GM12878 (cell line): Measurements from ENCODE around the gene BIN1. TPM values are rescaled to one million over a fixed set of nuclear protein-coding genes. Genes with fewer than 3 reads are reported as not detected.

Experiments used
- ATAC-seq: fragments of 200-7000 bp; cut with Tn5 transposase; 3 replicates; pipeline ENCODE4 v1.9.1; 2020; ENCODE audit warnings: mild to moderate bottlenecking, moderate library complexity
- BruUV-seq: library from RNA; stranded (reverse); fragments of 400-500 nt; replicated peaks from 2 replicates; lab custom pipeline; 2021; lab: Mats Ljungman, UMichigan
- CTCF ChIA-PET: fragments of 300-600 bp; sonication (Branson Sonifier 250); formaldehyde crosslinking; extraction: SDS; loops from one replicate; lab custom pipeline; 2021; ENCODE audit warnings: inconsistent platforms; lab: Yijun Ruan, JAX
- POLR2A ChIA-PET: fragments of 350-600 bp; formaldehyde crosslinking; extraction: SDS; loops from one replicate; lab custom pipeline; 2021; ENCODE audit warnings: inconsistent platforms; lab: Charles Lee
- RAD21 ChIA-PET: fragments of 300-600 bp; sonication (Branson Sonifier 250); formaldehyde crosslinking; loops from one replicate; lab custom pipeline; 2023; ENCODE audit warnings: antibody characterized with exemption; ENCODE audit not compliant: unreplicated experiment; lab: Charles Lee
- SMC1A ChIA-PET: fragments of 300-600 bp; sonication (Branson Sonifier 250); formaldehyde crosslinking; loops from one replicate; lab custom pipeline; 2023; ENCODE audit not compliant: unreplicated experiment, uncharacterized antibody; lab: Charles Lee
- DNase-seq: peaks from one replicate; pipeline ENCODE4 v3.0.0-alpha.2; 2011; ENCODE audit warnings: low read depth, low spot score
- FAIRE-seq: peaks from 3 replicates; lab custom pipeline; 2011; peaks lifted over from hg19 to GRCh38; lab: Jason Lieb, UNC
- H2AFZ ChIP-seq: 2 replicates; pipeline ENCODE4 v1.6.0; 2011; ENCODE audit warnings: low read depth, low read length, control low read depth; ENCODE audit not compliant: control insufficient read depth
- H3K27ac ChIP-seq: 2 replicates; pipeline ENCODE4 v1.5.1; 2011; ENCODE audit warnings: control low read depth; ENCODE audit not compliant: control insufficient read depth, insufficient read depth
- H3K27me3 ChIP-seq, 2 experiments: replicated peaks in 1 of 2; 2 replicates each; pipeline versions ENCODE4 v1.6.0 to v1.6.1; 2011; ENCODE audit warnings: low read length in 1 of 2; ENCODE audit not compliant: control insufficient read depth in 2 of 2, insufficient read depth in 2 of 2
- H3K36me3 ChIP-seq, 2 experiments: 2 replicates each; pipeline ENCODE4 v1.5.1; 2011; ENCODE audit warnings: low read length in 1 of 2; ENCODE audit not compliant: control insufficient read depth in 2 of 2, insufficient read depth in 2 of 2
- H3K4me1 ChIP-seq: 2 replicates; pipeline ENCODE4 v1.6.1; 2011; ENCODE audit warnings: mild to moderate bottlenecking, low read length, moderate library complexity, mixed read lengths; ENCODE audit not compliant: control insufficient read depth, insufficient read depth
- H3K4me2 ChIP-seq: 2 replicates; pipeline ENCODE4 v1.6.0; 2011; ENCODE audit warnings: control low read depth; ENCODE audit not compliant: control insufficient read depth, insufficient read depth
- H3K4me3 ChIP-seq: fragments of 200-600 bp; sonication (generic); 2 replicates; pipeline ENCODE4 v1.5.1; 2016
- H3K79me2 ChIP-seq: 2 replicates; pipeline ENCODE4 v1.6.0; 2011; ENCODE audit warnings: low read length; ENCODE audit not compliant: control insufficient read depth, insufficient read depth
- H3K9ac ChIP-seq: 2 replicates; pipeline ENCODE4 v1.8.0; 2011; ENCODE audit warnings: low read length, control low read depth, mixed read lengths; ENCODE audit not compliant: control insufficient read depth, insufficient read depth
- H3K9me3 ChIP-seq: replicated peaks from 3 replicates; pipeline ENCODE4 v1.5.1; 2011; ENCODE audit warnings: mild to moderate bottlenecking, low read length; ENCODE audit not compliant: control insufficient read depth, insufficient read depth
- H4K20me1 ChIP-seq: 2 replicates; pipeline ENCODE4 v1.6.0; 2011; ENCODE audit not compliant: control insufficient read depth, insufficient read depth
- BCL11A ChIP-seq: IDR thresholded peaks from 2 replicates; pipeline ENCODE4 v1.6.1; 2011; ENCODE audit warnings: low read depth, low read length
- ESRRA ChIP-seq: IDR thresholded peaks from 2 replicates; pipeline ENCODE4 v1.6.1; 2012; ENCODE audit warnings: mild to moderate bottlenecking, low read length, improper control_type of control experiment
- IRF3 ChIP-seq: fragments of 450-650 bp; IDR thresholded peaks from 2 replicates; pipeline ENCODE4 v1.6.1; 2014; ENCODE audit warnings: mild to moderate bottlenecking
- NR2F1 ChIP-seq: fragments of 450-650 bp; conservative IDR thresholded peaks from 2 replicates; pipeline ENCODE4 v1.6.1; 2017; ENCODE audit warnings: mild to moderate bottlenecking
- ZNF274 ChIP-seq: IDR thresholded peaks from one replicate; pipeline ENCODE4 v1.8.0; 2011; ENCODE audit not compliant: insufficient read length, insufficient read depth
- ZNF622 ChIP-seq: fragments of 450-650 bp; IDR thresholded peaks from 2 replicates; pipeline ENCODE4 v1.6.1; 2017; ENCODE audit warnings: mild to moderate bottlenecking, inconsistent platforms
- WGBS: methylation state at CpG from one replicate; pipeline ENCODE4 v1.1.6; 2016; ENCODE audit warnings: low lambda C conversion rate; ENCODE audit not compliant: insufficient replicate concordance, insufficient coverage; ENCODE audit errors: missing lambda C conversion rate; 5-methylcytosine and 5-hydroxymethylcytosine counted together
- in situ Hi-C: fragments of 300-500 bp; cut with MboI; formaldehyde crosslinking; loops from 9 replicates; pipeline ENCODE4 v1.14.3; 2018; ENCODE audit warnings: mixed read lengths
- intact Hi-C: fragments of 100-400 bp; cut with micrococcal nuclease; formaldehyde crosslinking; loops from one replicate; pipeline ENCODE4 v1.14.2; 2022; ENCODE audit not compliant: unreplicated experiment
- polyA plus RNA-seq, 11 experiments: library from polyadenylated mRNA; depleted of rRNA in 4 of 11; unstranded in 6 of 11; stranded (reverse) in 5 of 11; fragments of >200 nt; fragmentation: Nextera tagmentation in 4 of 11; fragmentation: Illumina TruSeq in 1 of 11; extraction: Ambion mirVana in 4 of 11; extraction: Trizol in 1 of 11; gene quantifications; 1 replicate in 1 of 11; 2 replicates in 10 of 11; pipeline versions ENCODE4 v1.2.1 to v1.2.3, GENCODE V29; 2011 to 2016; ENCODE audit warnings: inconsistent platforms in 2 of 11, missing spikeins in 2 of 11, low read depth in 1 of 11
- total RNA-seq, 4 experiments: library from RNA; depleted of rRNA in 3 of 4; stranded (reverse); fragments of >200 nt in 3 of 4; fragmentation: Illumina TruSeq in 1 of 4; extraction: Trizol in 1 of 4; gene quantifications; 2 replicates each; pipeline versions ENCODE4 v1.2.1 to v1.2.3, GENCODE V29; 2013 to 2021
- TF ChIP-seq, protein P1 (sequence below), 3 experiments: IDR thresholded peaks in 2 of 3; conservative IDR thresholded peaks in 1 of 3; 2 replicates each; pipeline ENCODE4 v1.5.1; 2011; ENCODE audit warnings: low read depth in 3 of 3, low read length in 3 of 3, mild to moderate bottlenecking in 3 of 3, control low read depth in 2 of 3, moderate library complexity in 2 of 3, inconsistent platforms in 1 of 3, mixed read lengths in 1 of 3; ENCODE audit not compliant: control insufficient read depth in 2 of 3, insufficient read depth in 1 of 3; ENCODE audit errors: extremely low read depth in 1 of 3

Gene BIN1
- total and polyA plus RNA-seq, 10 of the 15 experiments (the other 5 are each of a cell fraction or from before 2014, with no cell fraction given) = 0.32 to 21.3 (median 11.2) TPM

DNA sequence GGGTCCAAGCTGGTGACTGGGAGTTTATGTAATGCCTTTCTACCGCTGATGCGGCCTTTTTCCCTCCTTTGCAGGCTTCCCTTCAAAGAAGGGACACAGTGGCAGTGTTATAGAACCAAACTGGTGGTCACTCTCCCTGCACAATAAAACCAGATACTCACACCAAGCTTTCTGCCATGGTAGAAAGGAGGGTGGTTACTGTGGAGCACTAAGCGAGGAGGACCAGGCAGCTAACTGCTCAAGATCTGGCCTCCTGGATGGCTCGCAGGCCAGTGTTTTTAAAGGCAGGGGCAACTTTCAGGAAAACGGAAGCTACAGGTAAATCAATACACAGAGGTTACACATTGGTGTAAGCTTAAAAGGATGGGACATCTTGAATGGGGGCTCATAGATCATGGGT is 89.4 kb downstream of the BIN1 start:
- no peak for DNase-seq
- Histone ChIP-seq H3K36me3 (no peaks in the 10 kb centered on the region), H3K4me2 (no peak overlapping the region), H2AFZ (no peak overlapping the region), H3K79me2 (no peaks in the 10 kb centered on the region), H4K20me1 (no peaks in the 10 kb centered on the region), H3K9me3 (no peaks in the 10 kb centered on the region), H3K4me3 (no peak overlapping the region), H3K27ac (no peak overlapping the region), H3K9ac (no peak overlapping the region), H3K4me1 (no peaks in the 10 kb centered on the region), H3K27me3 (peaks cover 0 to 4% of the 10 kb centered on the region in 2 experiments; a peak in 3 of 4 replicates)
- TF ChIP-seq IRF3 (no peak), ESRRA (no peak), ZNF274 (no peak), ZNF622 (no peak), BCL11A (no peak), NR2F1 (no peak)
- TF ChIP-seq, protein P1, sequence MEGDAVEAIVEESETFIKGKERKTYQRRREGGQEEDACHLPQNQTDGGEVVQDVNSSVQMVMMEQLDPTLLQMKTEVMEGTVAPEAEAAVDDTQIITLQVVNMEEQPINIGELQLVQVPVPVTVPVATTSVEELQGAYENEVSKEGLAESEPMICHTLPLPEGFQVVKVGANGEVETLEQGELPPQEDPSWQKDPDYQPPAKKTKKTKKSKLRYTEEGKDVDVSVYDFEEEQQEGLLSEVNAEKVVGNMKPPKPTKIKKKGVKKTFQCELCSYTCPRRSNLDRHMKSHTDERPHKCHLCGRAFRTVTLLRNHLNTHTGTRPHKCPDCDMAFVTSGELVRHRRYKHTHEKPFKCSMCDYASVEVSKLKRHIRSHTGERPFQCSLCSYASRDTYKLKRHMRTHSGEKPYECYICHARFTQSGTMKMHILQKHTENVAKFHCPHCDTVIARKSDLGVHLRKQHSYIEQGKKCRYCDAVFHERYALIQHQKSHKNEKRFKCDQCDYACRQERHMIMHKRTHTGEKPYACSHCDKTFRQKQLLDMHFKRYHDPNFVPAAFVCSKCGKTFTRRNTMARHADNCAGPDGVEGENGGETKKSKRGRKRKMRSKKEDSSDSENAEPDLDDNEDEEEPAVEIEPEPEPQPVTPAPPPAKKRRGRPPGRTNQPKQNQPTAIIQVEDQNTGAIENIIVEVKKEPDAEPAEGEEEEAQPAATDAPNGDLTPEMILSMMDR (IDR thresholded peaks at IDR 0.05 in 2 of 3, conservative IDR thresholded peaks at IDR 0.05 in 1 of 3; ENCODE audit: control insufficient read depth in 2 of 3, extremely low read depth in 1 of 3, insufficient read depth in 1 of 3, low read depth in 3 of 3, low read length in 3 of 3) = no peak
- ATAC-seq = no peak
- ChIA-PET CTCF (interaction anchor here (0.8 to 1.0 kb wide), 2 partner anchors 32 to 45 kb away, joined by 3 read pairs; no protein-coding TSS in a partner anchor), SMC1A (no interaction called here), RAD21 (no interaction called here), POLR2A (no interaction called here)
- in situ Hi-C loops (no loop called here), intact Hi-C loops (no loop called here)
- 16% methylated on average over 5 of the region's 5 CpGs for WGBS
- FAIRE-seq = no peak
- no TSS peak for BruUV-seq
